Stimulated activated naive CD4-positive, alpha-beta T cell (primary cell): ENCODE measurements around the gene ACSM3.
A peak's percentile ranks its signal among the peaks of the same experiment; 100 is the strongest.
"Not testable (repeated sequence)": the region's sequence is repeated elsewhere in the genome, so short reads cannot be mapped to it uniquely, and the experiment has no call there.

Source experiments
- DNase-seq, 6 experiments: peaks; one replicate each; lab custom pipeline; 2025; lab: John Stamatoyannopoulos, UW

Gene ACSM3

DNA sequence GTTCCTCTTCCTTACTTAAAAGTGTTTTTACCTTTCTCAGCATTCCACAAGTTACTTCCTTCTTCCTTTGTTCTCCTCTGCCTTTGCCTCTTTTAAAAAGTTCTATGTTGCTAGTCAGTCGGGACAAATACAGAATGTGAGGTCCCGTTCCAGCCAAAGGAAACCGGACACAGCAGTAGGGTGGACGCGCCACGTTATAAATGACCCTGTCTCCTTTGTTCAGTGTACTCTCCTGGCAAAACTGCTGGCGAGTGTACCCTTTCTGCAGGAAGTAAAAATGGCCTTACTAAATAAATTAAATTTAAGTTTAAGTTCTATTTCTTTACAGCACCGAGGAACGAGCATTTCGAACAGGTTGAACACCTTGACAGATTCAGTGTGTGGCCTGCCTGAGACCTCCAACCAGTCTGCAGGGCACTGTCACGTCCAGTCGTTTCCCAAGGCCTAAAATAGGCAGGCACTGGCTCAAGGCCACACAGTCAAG, 41.9 kb downstream of the ACSM3 start:
- DNase-seq: not testable (repeated sequence)

GRCh38 chr16:20806168-20807050, 42.6 kb downstream of the ACSM3 start, which contains the start of the genes ERI2 and REXO5:
Gene ERI2, minus strand, starts transcription at chr16:20806472. Its CDS starts 42 bp downstream, at chr16:20806430.
Gene REXO5, plus strand, starts transcription at chr16:20806527. Its CDS starts 427 bp downstream, at chr16:20806954.
- DNase-seq: peak; percentile 50 to 76 (median 62)

GRCh38 chr16:20807862-20808261, 44.0 kb downstream of the ACSM3 start:
- no peak for DNase-seq

- no peak for DNase-seq
Observed at GRCh38 chr16:20811889-20812439, 48.1 kb downstream of the ACSM3 start.

DNA sequence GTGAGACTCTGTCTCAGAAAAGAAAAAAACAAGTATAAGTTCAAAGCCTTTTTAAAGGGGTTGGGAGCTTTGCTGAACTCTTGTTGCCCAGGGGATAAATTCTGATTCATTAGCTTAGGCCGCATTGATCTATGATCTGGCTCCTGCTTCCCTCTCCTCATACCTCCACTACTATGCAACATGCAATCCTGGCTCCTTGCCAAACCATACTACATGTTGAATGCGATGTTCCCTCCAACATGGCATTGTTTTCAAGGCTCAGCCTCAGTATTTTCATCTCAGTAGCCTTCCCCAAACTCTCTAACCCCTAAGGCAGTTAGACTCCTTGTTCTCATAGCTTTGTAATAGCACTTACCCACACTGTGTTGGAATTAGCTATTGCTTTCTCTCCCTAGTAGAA, 48.7 kb downstream of the ACSM3 start:
- no peak for DNase-seq

GRCh38 chr16:20814784-20815183, 51.0 kb downstream of the ACSM3 start:
- no peak for DNase-seq

DNA sequence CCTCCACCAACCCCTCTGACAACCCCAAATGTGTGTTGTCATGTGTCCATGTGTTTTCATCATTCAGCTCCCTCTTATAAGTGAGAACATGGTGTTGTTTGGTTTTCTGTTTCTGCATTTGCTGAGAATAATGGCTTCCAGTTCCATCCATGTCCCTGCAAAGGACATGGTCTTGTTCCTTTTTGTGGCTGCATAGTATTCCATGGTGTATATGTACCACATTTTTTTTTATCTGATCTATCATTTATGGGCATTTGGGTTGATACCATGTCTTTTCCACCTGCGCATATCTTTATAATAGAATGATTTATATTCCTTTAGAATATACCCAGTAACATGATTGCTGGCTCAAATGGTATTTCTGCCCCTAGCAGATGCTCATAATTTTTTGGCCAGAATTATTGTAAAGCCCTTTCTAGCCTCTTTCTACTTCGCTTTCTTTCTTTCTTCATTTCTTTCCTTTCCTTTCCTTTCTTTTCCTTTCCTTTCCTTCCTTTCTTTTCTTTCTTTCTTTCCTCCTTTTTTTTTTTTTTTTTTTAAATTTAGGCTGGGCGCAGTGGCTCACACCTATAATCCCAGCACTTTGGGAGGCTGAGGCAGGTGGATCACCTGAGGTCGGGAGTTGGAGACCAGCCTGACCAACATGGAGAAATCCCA, 55.2 kb downstream of the ACSM3 start:
- no peak for DNase-seq

DNA sequence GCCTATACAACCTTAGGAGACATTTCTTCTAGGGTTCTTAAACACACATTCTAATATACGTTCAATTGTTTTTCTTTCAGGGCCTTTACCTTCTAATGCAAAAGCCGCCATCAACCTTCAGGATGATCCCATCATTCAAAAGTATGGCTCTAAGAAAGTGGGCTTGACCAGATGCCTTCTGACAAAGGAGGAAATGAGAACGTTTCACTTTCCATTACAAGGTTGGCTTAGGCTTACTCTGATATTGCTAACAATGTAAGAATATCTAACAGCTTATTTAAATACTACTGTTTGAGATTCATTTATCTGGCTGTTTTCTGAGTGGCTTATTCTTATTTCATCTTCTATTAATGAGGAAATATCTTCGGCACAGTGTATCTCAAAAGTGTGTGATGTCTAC, 57.9 kb downstream of the ACSM3 start:
- no peak for DNase-seq

GRCh38 chr16:20822521-20823325, 58.9 kb downstream of the ACSM3 start:
- no peak for DNase-seq

- DNase-seq: no peak
Observed at GRCh38 chr16:20826039-20826566, 62.3 kb downstream of the ACSM3 start.

- no peak for DNase-seq
Observed at GRCh38 chr16:20829536-20829935, 65.7 kb downstream of the ACSM3 start.

DNA sequence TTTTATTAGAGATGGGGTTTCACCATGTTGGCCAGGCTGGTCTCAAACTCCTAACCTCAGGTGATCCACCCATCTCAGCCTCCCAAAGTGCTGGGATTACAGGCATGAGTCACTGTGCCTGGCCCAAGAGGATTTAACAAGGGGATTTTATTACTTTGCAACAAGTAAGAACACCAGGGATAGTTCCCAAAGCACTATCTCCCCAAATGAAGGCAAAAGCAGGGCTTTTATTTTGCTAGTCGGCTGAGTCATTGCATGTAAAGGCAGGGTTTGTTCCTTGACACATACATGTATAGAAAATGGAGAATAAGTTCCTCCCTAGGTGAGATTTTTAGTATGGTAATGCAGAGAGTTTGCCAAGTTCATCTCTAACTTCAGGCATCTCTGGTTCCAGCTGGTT, 66.6 kb downstream of the ACSM3 start:
- no peak for DNase-seq

DNA sequence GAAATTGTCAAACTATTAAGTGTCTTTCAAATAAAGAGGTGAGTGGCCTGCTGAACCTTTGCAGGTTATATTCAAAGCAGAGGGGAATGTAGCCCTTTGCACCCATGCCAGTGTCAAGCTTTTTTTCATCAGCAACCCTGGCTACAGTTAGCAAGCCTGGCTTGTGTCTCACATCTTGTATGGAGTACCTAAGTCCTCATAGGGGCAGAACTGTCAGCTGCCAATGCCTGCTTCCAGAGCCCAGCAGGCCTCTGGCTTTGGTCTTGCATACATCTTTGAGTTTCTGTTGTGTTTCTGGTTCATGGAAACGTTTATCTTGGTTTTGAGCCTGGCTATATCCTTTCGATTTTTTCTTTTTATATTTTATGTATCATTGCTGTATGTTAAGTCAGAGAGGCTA, 69.3 kb downstream of the ACSM3 start:
- no peak for DNase-seq

DNA sequence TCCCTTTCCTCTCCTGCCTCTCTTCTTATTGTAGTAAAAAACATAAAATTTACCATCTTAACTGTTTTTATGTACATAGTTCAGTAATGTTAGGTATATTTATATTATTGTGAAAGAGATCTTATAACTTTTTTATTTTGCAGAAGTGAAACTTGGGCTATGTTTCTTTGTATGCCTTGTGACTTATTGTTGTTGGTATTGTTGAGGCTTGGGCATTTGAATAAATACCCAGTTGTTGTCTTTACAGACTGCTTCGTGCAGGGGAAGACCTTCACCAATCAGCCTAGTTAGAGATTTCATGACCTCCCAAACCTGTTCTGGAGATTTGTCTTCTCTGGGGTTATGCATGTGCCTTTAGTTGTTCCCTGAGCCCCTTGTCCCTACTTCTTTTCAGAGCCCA, 74.4 kb downstream of the ACSM3 start:
- DNase-seq: no peak

- DNase-seq: no peak
Observed at GRCh38 chr16:20839504-20839903, 75.7 kb downstream of the ACSM3 start.

DNA sequence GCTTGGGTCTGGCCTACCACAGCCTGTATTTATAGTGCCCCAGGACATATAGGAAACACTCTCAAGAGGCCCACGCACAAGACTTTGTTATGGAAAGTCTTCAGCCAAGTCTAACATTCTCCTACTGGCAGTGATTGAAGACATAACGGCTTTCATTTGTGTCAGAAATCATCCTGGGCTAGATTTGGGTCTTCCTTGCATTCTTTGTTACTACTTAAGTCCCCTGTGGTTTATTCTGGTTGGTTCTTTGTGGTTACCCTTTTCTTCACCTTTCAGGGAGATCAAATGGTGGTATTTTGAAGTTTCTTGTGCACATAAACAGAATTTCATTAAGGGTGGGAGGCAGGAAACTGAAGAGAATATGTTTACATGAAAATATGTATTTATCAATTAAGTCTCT, 80.2 kb downstream of the ACSM3 start:
- DNase-seq: peak in 3 of 6 experiments; percentile 18 to 40 (median 40)

DNA sequence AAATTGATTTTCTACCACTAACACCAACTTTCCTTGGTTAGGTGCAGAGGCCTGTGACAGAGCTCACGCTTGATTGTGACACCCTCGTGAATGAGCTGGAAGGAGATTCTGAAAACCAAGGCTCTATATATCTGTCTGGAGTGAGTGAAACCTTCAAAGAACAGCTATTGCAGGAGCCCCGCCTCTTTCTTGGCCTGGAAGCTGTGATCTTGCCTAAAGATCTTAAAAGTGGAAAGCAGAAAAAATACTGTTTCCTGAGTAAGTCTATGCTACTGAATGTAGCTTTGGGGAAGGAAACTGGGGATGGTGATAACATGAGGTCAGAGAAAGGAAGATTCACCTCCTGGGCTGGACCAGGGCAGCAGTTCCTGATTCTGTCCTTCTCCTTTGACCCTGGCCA, 80.8 kb downstream of the ACSM3 start:
- peak in 5 of 6 experiments; percentile 5 to 40 (median 16) for DNase-seq

- DNase-seq: no peak
Observed at GRCh38 chr16:20846030-20846429, 82.2 kb downstream of the ACSM3 start.

- DNase-seq: no peak
Observed at GRCh38 chr16:20846551-20846950, 82.7 kb downstream of the ACSM3 start.
